RCC 7860 (cell line): ENCODE measurements around the gene NFU1.

Experiments used
- DNase-seq: peaks from one replicate; pipeline ENCODE4 v3.0.0-alpha.2; 2015; ENCODE audit warnings: low spot score
- FAIRE-seq: peaks from 2 replicates; lab custom pipeline; 2012; peaks lifted over from hg19 to GRCh38; lab: Jason Lieb, UNC

NFU1 gene

DNA sequence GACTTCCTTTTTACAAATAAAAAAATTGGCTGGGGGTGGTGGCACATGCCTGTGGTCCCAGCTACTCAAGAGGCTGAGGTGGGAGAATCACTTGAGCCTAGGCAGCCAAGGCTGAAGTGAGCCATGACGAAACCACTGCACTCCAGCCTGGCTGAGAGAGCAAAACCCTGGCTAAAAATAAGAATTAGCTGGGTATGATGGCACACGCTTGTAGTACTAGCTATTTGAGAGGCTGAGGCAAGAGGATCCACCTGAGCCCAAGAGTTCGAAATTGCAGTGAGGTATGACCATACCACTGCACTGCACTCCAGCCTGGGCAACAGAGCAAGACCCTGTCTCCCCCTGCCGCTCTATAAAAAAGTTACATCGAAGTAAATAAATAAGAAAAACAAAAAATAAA, 83.9 kb downstream of the NFU1 start:
- DNase-seq, result no peak
- no peak for FAIRE-seq

DNA sequence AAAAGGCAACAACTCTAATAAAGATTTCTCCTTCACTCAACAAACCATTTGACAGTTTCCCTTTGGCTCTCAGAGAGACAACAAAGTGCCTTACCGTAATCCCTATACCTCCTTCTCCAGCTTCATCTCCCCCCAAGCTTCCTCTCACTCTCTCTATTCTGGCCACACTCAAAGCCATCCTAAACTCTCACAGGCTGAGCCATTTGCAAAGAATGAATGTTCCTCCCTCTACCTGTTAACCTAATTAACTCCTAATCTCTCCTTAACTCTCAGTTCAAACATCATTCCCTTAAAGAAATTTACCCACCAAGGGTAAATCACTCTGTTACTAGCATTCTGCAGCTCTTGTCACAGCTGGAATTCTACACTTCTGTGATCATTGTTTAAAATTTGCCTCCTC, 88.5 kb downstream of the NFU1 start:
- no peak for DNase-seq
- FAIRE-seq, result no peak
